Progenitor cell of endocrine pancreas (in vitro differentiated cells): ENCODE measurements around the gene RASA3. TPM values are rescaled to one million over a fixed set of nuclear protein-coding genes. Genes with fewer than 3 reads are reported as not detected.
"Not testable (repeated sequence)": the region's sequence is repeated elsewhere in the genome, so short reads cannot be mapped to it uniquely, and the experiment has no call there.

Source experiments
- DNase-seq: peaks from one replicate; pipeline ENCODE4 v3.0.0; 2021; ENCODE audit warnings: low spot score; ENCODE audit not compliant: unreplicated experiment
- H3K27ac Mint-ChIP-seq: 2 replicates; pipeline ENCODE4 v1.8.0; 2021; ENCODE audit warnings: mild to moderate bottlenecking, moderate library complexity, mixed read lengths
- H3K27me3 Mint-ChIP-seq: 2 replicates; pipeline ENCODE4 v1.8.0; 2021; ENCODE audit warnings: mixed read lengths
- H3K36me3 Mint-ChIP-seq: 2 replicates; pipeline ENCODE4 v1.8.0; 2022; ENCODE audit warnings: mixed read lengths; ENCODE audit not compliant: insufficient read depth
- H3K4me1 Mint-ChIP-seq: 2 replicates; pipeline ENCODE4 v1.8.0; 2021; ENCODE audit warnings: low read depth, mixed read lengths
- H3K4me3 Mint-ChIP-seq: 2 replicates; pipeline ENCODE4 v1.8.0; 2021; ENCODE audit warnings: low read depth, mild to moderate bottlenecking, moderate library complexity, mixed read lengths
- H3K9me3 Mint-ChIP-seq: 2 replicates; pipeline ENCODE4 v1.8.0; 2021; ENCODE audit warnings: low read depth, mixed read lengths
- CTCF ChIP-seq: fragments of 200-600 bp; sonication (generic); IDR thresholded peaks from one replicate; pipeline ENCODE4 v1.5.0; 2021; ENCODE audit warnings: antibody characterized with exemption, mild to moderate bottlenecking; ENCODE audit not compliant: unreplicated experiment
- total RNA-seq: library from RNA; stranded (reverse); gene quantifications from 2 replicates; pipeline ENCODE4 v1.2.1, GENCODE V29; 2021

The RASA3 gene
- total RNA-seq, 1 donor from 2014 or later = 6.3 TPM

- no peak for DNase-seq
- peaks cover 5% of the 10 kb centered on the region for H3K4me1 Mint-ChIP-seq
- H3K27me3 Mint-ChIP-seq = no peaks in the 10 kb centered on the region
- no peak for TF ChIP-seq CTCF
- no peaks in the 10 kb centered on the region for H3K36me3 Mint-ChIP-seq
- H3K27ac Mint-ChIP-seq = peak overlapping the region; percentile 37
- H3K9me3 Mint-ChIP-seq = no peaks in the 10 kb centered on the region
- no peak overlapping the region for H3K4me3 Mint-ChIP-seq
Measured at GRCh38 chr13:114103801-114104654, 28.4 kb downstream of the RASA3 start.

GRCh38 chr13:114103289-114103621 is 29.2 kb downstream of the RASA3 start:
- not testable (repeated sequence) for H3K36me3 Mint-ChIP-seq, H3K27me3 Mint-ChIP-seq, DNase-seq, H3K9me3 Mint-ChIP-seq, H3K4me1 Mint-ChIP-seq, H3K27ac Mint-ChIP-seq, H3K4me3 Mint-ChIP-seq

- no peak for DNase-seq
- H3K27ac Mint-ChIP-seq = no peak overlapping the region
- TF ChIP-seq CTCF = no peak
Measured at GRCh38 chr13:114102521-114103288, 29.7 kb downstream of the RASA3 start.

GRCh38 chr13:114102131-114102520 is 30.3 kb downstream of the RASA3 start:
- Mint-ChIP-seq H3K27ac (no peak overlapping the region), H3K4me1 (peaks cover 5% of the 10 kb centered on the region), H3K36me3 (no peaks in the 10 kb centered on the region), H3K27me3 (no peaks in the 10 kb centered on the region), H3K9me3 (no peaks in the 10 kb centered on the region), H3K4me3 (no peak overlapping the region)
- TF ChIP-seq CTCF = no peak
- no peak for DNase-seq

More at GRCh38 chr13:114102521-114103288, 29.7 kb downstream of the RASA3 start:
- Mint-ChIP-seq H3K4me1 (peaks cover 5% of the 10 kb centered on the region), H3K27me3 (no peaks in the 10 kb centered on the region), H3K36me3 (no peaks in the 10 kb centered on the region), H3K4me3 (no peak overlapping the region), H3K9me3 (no peaks in the 10 kb centered on the region)

GRCh38 chr13:114101358-114102130 is 30.9 kb downstream of the RASA3 start:
- TF ChIP-seq CTCF = no peak
- no peak overlapping the region for H3K27ac Mint-ChIP-seq
- no peak for DNase-seq
- H3K9me3 Mint-ChIP-seq = no peaks in the 10 kb centered on the region
- no peaks in the 10 kb centered on the region for H3K36me3 Mint-ChIP-seq
- H3K4me3 Mint-ChIP-seq = no peak overlapping the region
- H3K27me3 Mint-ChIP-seq = no peaks in the 10 kb centered on the region
- peaks cover 5% of the 10 kb centered on the region for H3K4me1 Mint-ChIP-seq
